Kidney (tissue), 14 donors: ENCODE results near the gene SLC6A1. TPM values are rescaled to one million over a fixed set of nuclear protein-coding genes. Genes with fewer than 3 reads are reported as not detected.
A peak's percentile ranks its signal among the peaks of the same experiment; 100 is the strongest.

Experiments used
- DNase-seq, 5 donors: peaks; one replicate each; pipeline ENCODE4 v3.0.0-alpha.2; 2013 to 2020
- FAIRE-seq: peaks from 2 replicates; lab custom pipeline; 2012; peaks lifted over from hg19 to GRCh38; lab: Jason Lieb, UNC
- H3K27ac ChIP-seq, 2 donors: one replicate each; pipeline ENCODE4 v1.7.0; 2013; ENCODE audit warnings: low read depth in 2 of 2, low read length in 2 of 2, inconsistent platforms in 1 of 2
- H3K27me3 ChIP-seq: one replicate; pipeline ENCODE4 v1.7.1; 2013; ENCODE audit warnings: low read length, inconsistent platforms; ENCODE audit not compliant: control insufficient read depth, insufficient read depth
- H3K36me3 ChIP-seq, 3 donors: one replicate each; pipeline versions ENCODE4 v1.7.0 to v1.7.1; 2013; ENCODE audit warnings: low read length in 3 of 3, control low read depth in 1 of 3, inconsistent platforms in 1 of 3; ENCODE audit not compliant: insufficient read depth in 3 of 3, control insufficient read depth in 2 of 3
- H3K4me1 ChIP-seq, 3 donors: one replicate each; pipeline versions ENCODE4 v1.7.0 to v1.7.1; 2013; ENCODE audit warnings: low read length in 3 of 3, inconsistent platforms in 1 of 3, low read depth in 1 of 3; ENCODE audit not compliant: control insufficient read depth in 2 of 3, insufficient read depth in 2 of 3
- H3K4me3 ChIP-seq, 3 donors: one replicate each; pipeline versions ENCODE4 v1.7.0 to v1.8.1; 2013; ENCODE audit warnings: low read length in 3 of 3, control low read depth in 1 of 3, inconsistent platforms in 1 of 3
- H3K9ac ChIP-seq, 3 donors: one replicate each; pipeline versions ENCODE4 v1.7.0 to v1.7.1; 2013; ENCODE audit warnings: low read length in 3 of 3, control low read depth in 1 of 3, inconsistent platforms in 1 of 3
- H3K9me3 ChIP-seq, 3 donors: one replicate each; pipeline versions ENCODE4 v1.7.0 to v1.7.1; 2013; ENCODE audit warnings: low read length in 3 of 3, control low read depth in 1 of 3, inconsistent platforms in 1 of 3; ENCODE audit not compliant: control insufficient read depth in 2 of 3, insufficient read depth in 1 of 3
- intact Hi-C: fragments of 100-400 bp; cut with DNase I; formaldehyde crosslinking; loops from one replicate; pipeline ENCODE4 v1.11.1; 2022
- polyA plus RNA-seq: library from polyadenylated mRNA; stranded (reverse); fragments of 350-450 nt; fragmentation: Illumina TruSeq; extraction: RNeasy Lipid Tissue Mini Kit (QIAGEN cat#74804); gene quantifications from one replicate; pipeline ENCODE4 v1.2.3, GENCODE V29; 2014; ENCODE audit warnings: low read depth, low replicate concordance; ENCODE audit not compliant: insufficient read depth
- total RNA-seq: library from RNA; stranded (reverse); fragmentation: NEBNext Ultra II Directional; extraction: Animal tissue kit (Norgen Biotek cat#: 25700); gene quantifications from one replicate; pipeline ENCODE4 v1.2.1, GENCODE V29; 2021
- TF ChIP-seq, protein P1 (sequence below): IDR thresholded peaks from 3 replicates; pipeline ENCODE4 v1.5.1; 2012; ENCODE audit warnings: mild to moderate bottlenecking, moderate library complexity, borderline replicate concordance; ENCODE audit not compliant: insufficient read depth; ENCODE audit errors: extremely low read depth
- donor health status: control.
- donor health status: control.
- donor health status: control.
- donor health status: control.
- donor health status: control.
- donor health status: DM: yes; HTN: yes; CAD: no.
- donor health status: Normal renal cell carcinoma (clear cell type).

The SLC6A1 gene
- total and polyA plus RNA-seq, 2 donors from 2014 or later: 2.1 TPM; not detected in 1

DNA sequence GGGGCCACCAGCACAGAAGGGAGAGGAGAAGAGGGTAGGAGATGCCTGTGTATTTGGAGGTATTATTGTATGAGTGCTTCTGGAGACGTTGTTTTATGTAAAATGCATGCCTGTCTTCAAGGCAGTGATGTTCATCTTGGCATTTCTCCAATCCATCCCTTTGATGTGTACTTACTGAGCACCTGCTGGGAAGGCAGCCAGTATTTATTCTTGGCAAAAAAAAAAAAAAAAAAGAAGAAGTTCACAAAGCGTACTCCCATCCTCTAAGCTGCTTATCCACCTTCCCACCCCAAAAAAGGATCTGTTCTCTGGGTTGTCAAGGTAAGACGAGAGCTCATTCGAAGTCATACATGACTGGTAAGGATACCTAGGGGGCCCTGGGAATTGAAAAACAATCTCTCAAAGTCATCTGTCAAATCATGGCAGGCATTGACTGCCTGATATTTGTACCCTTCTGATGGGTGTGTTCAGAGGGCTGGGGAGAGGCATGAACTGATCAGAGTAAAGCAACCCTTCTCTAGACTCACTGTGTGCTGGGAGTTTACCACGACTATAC, 30.0 kb upstream of the SLC6A1 start:
- FAIRE-seq: no peak
- Histone ChIP-seq H3K9ac (no peak overlapping the region), H3K27ac (no peak overlapping the region), H3K36me3 (no peaks in the 10 kb centered on the region), H3K9me3 (no peaks in the 10 kb centered on the region), H3K27me3 (no peaks in the 10 kb centered on the region), H3K4me3 (no peak overlapping the region), H3K4me1 (no peaks in the 10 kb centered on the region)
- no peak for DNase-seq
- intact Hi-C loops: no loop called here
- TF ChIP-seq, protein P1, sequence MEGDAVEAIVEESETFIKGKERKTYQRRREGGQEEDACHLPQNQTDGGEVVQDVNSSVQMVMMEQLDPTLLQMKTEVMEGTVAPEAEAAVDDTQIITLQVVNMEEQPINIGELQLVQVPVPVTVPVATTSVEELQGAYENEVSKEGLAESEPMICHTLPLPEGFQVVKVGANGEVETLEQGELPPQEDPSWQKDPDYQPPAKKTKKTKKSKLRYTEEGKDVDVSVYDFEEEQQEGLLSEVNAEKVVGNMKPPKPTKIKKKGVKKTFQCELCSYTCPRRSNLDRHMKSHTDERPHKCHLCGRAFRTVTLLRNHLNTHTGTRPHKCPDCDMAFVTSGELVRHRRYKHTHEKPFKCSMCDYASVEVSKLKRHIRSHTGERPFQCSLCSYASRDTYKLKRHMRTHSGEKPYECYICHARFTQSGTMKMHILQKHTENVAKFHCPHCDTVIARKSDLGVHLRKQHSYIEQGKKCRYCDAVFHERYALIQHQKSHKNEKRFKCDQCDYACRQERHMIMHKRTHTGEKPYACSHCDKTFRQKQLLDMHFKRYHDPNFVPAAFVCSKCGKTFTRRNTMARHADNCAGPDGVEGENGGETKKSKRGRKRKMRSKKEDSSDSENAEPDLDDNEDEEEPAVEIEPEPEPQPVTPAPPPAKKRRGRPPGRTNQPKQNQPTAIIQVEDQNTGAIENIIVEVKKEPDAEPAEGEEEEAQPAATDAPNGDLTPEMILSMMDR: no peak

DNA sequence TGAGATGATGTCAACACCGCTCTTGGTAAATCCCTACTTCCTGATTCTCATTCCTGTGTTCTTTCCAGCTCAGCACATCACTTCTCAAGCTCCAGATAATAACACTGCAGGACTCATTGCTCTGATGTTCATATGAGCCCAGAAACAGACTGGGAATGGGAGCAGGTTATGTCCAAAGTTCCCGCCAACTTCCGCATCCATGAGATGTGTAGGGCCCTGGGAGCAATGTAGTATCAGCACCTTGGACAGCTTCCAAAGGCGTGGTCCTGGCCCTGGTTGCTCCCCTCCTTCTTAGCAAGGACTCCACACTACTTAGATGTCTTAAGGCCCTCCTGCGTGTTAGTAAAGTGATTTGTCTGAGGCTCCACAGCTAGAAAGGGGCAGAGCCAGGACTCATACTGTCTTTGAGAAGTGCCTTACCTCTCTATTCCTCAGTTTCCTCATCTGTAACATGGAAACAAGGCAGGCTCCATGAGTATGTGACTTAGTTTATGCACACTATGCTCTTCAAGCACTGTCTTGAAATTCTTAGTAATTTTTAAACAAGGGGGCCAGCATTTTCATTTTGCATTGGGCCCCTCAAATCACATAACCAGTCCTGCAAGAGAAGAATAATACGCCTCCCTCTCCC, 27.9 kb upstream of the SLC6A1 start:
- H3K36me3 ChIP-seq: no peaks in the 10 kb centered on the region
- H3K9ac ChIP-seq: no peak overlapping the region
- DNase-seq: peak; percentile 26 to 78 (median 73)
- FAIRE-seq: no peak
- intact Hi-C loops: no loop called here
- H3K27ac ChIP-seq: no peak overlapping the region
- H3K9me3 ChIP-seq: no peaks in the 10 kb centered on the region
- H3K4me3 ChIP-seq: no peak overlapping the region
- H3K4me1 ChIP-seq: no peaks in the 10 kb centered on the region
- no peaks in the 10 kb centered on the region for H3K27me3 ChIP-seq
- TF ChIP-seq, protein P1: no peak

DNA sequence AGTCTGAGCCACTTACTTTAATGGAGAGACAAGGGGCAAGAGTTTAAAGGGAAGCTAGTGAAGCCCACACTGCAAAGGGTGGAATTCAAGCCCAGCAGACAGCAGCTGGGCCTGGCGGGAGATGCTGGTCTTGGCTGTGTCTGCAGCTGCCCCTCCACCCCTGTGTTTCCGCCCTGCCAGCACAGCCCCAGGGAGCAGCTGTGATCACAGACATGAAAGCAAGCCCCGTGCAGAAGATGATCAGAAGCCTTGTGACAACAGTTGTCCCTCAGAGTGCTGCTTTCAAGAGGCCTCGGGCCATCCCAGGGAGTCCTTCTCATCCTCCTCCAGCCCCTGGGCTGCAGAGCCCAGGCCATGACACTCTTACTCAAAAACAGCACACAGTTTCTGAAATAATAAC, 24.1 kb upstream of the SLC6A1 start:
- intact Hi-C loops: no loop called here

More for the DNA sequence above, 24.1 kb upstream of the SLC6A1 start:
- TF ChIP-seq, protein P1: no peak
- Histone ChIP-seq H3K4me1 (no peaks in the 10 kb centered on the region), H3K4me3 (no peak overlapping the region), H3K27me3 (peaks cover 9% of the 10 kb centered on the region), H3K27ac (no peak overlapping the region), H3K9ac (no peak overlapping the region), H3K36me3 (no peaks in the 10 kb centered on the region), H3K9me3 (no peaks in the 10 kb centered on the region)
- DNase-seq: peak in 2 of 5 donors; percentile 26 to 27
- FAIRE-seq: no peak
